CD4-positive, alpha-beta T cell (primary cell): ENCODE measurements around the gene IL1R2. TPM values are rescaled to one million over a fixed set of nuclear protein-coding genes. Genes with fewer than 3 reads are reported as not detected.

Experiments
- ATAC-seq: fragments of 200-7000 bp; cut with Tn5 transposase; one replicate; pipeline ENCODE4 v1.10.0; 2022; ENCODE audit warnings: mild to moderate bottlenecking; ENCODE audit not compliant: poor library complexity
- CTCF ChIA-PET: fragments of 350-600 bp; sonication (Branson Sonifier 250); formaldehyde crosslinking; loops from one replicate; lab custom pipeline; 2021; ENCODE audit warnings: antibody characterized with exemption, inconsistent platforms; lab: Charles Lee
- POLR2A ChIA-PET: fragments of 350-600 bp; sonication (Branson Sonifier 250); formaldehyde crosslinking; loops from one replicate; lab custom pipeline; 2021; ENCODE audit warnings: antibody characterized with exemption, inconsistent platforms; lab: Charles Lee
- DNase-seq, 14 experiments: peaks; one replicate each; pipeline ENCODE4 v3.0.0-alpha.2; 2013 to 2020; ENCODE audit warnings: mixed read lengths in 2 of 14
- H3K27ac ChIP-seq, 2 donors: one replicate each; pipeline versions ENCODE4 v1.5.1 to v1.7.0; 2013; ENCODE audit warnings: low read length in 2 of 2, low read depth in 1 of 2, mild to moderate bottlenecking in 1 of 2
- H3K27me3 ChIP-seq, 2 experiments: 1 replicate in 1 of 2; 2 replicates in 1 of 2; pipeline versions ENCODE4 v1.6.1 to v1.7.0; 2013; ENCODE audit warnings: low read length in 2 of 2, control low read depth in 1 of 2, mild to moderate bottlenecking in 1 of 2, moderate library complexity in 1 of 2; ENCODE audit not compliant: insufficient read depth in 2 of 2, control insufficient read depth in 1 of 2
- H3K36me3 ChIP-seq: one replicate; pipeline ENCODE4 v1.6.1; 2013; ENCODE audit warnings: low read length, control low read depth; ENCODE audit not compliant: insufficient read depth
- H3K4me1 ChIP-seq: one replicate; pipeline ENCODE4 v1.6.1; 2013; ENCODE audit warnings: low read length, control low read depth; ENCODE audit not compliant: insufficient read depth
- H3K4me3 ChIP-seq: one replicate; pipeline ENCODE4 v1.5.1; 2013; ENCODE audit warnings: mild to moderate bottlenecking, low read length, moderate library complexity
- H3K9me3 ChIP-seq, 2 experiments: 1 replicate in 1 of 2; 2 replicates in 1 of 2; pipeline versions ENCODE4 v1.6.1 to v1.7.0; 2013; ENCODE audit warnings: low read length in 2 of 2, mild to moderate bottlenecking in 2 of 2, control low read depth in 1 of 2, moderate library complexity in 1 of 2; ENCODE audit not compliant: control insufficient read depth in 1 of 2, insufficient read depth in 1 of 2
- H3K27ac Mint-ChIP-seq: one replicate; pipeline ENCODE4 v1.8.0; 2020; ENCODE audit warnings: mixed read lengths
- H3K27me3 Mint-ChIP-seq: one replicate; pipeline ENCODE4 v1.8.0; 2021; ENCODE audit warnings: mixed read lengths
- H3K36me3 Mint-ChIP-seq: one replicate; pipeline ENCODE4 v1.8.0; 2021; ENCODE audit warnings: low read depth, mixed read lengths
- H3K4me1 Mint-ChIP-seq: one replicate; pipeline ENCODE4 v1.8.0; 2021; ENCODE audit warnings: low read depth, mixed read lengths
- H3K4me3 Mint-ChIP-seq: one replicate; pipeline ENCODE4 v1.8.0; 2020; ENCODE audit warnings: mild to moderate bottlenecking, mixed read lengths
- H3K9me3 Mint-ChIP-seq: one replicate; pipeline ENCODE4 v1.8.0; 2020; ENCODE audit warnings: mixed read lengths
- CTCF ChIP-seq: fragments of 200-600 bp; IDR thresholded peaks from one replicate; pipeline ENCODE4 v1.8.0; 2022; ENCODE audit warnings: antibody characterized with exemption, mild to moderate bottlenecking
- intact Hi-C, 2 experiments: fragments of 100-400 bp; cut with DNase I in 1 of 2; cut with micrococcal nuclease in 1 of 2; formaldehyde crosslinking; loops; one replicate each; pipeline versions ENCODE4 v1.15.1 to v1.9.0; 2023 to 2025; cut with DNase I, micrococcal nuclease
- total RNA-seq, 174 experiments: library from RNA in 2 of 174; stranded (reverse) in 2 of 174; gene quantifications; one replicate each; pipeline ENCODE4 v1.2.3 and lab custom pipeline; 2021 to 2026

Gene IL1R2
- total RNA-seq, 2 experiments from 2014 or later = 0.31 to 0.47 TPM

- Mint-ChIP-seq H3K4me3 (no peak overlapping the region), H3K27ac (no peak overlapping the region), H3K27me3 (no peaks in the 10 kb centered on the region), H3K36me3 (no peaks in the 10 kb centered on the region), H3K4me1 (no peaks in the 10 kb centered on the region), H3K9me3 (no peaks in the 10 kb centered on the region)
- Histone ChIP-seq H3K4me3 (no peak overlapping the region), H3K9me3 (no peaks in the 10 kb centered on the region), H3K4me1 (peaks cover 11% of the 10 kb centered on the region), H3K27ac (no peak overlapping the region), H3K36me3 (no peaks in the 10 kb centered on the region), H3K27me3 (no peaks in the 10 kb centered on the region)
- ChIA-PET POLR2A (no interaction called here), CTCF (no interaction called here)
- intact Hi-C loops = loop anchor here in 1 of 2 experiments (10.0 kb wide), 1 partner anchor 595 kb away; no protein-coding TSS in a partner anchor
- TF ChIP-seq CTCF = no peak
- ATAC-seq = no peak
- DNase-seq = no peak
Measured at GRCh38 chr2:102009557-102009956, 17.8 kb downstream of the IL1R2 start.

GRCh38 chr2:102010902-102011301 is 19.1 kb downstream of the IL1R2 start:
- no peaks in the 10 kb centered on the region for H3K9me3 ChIP-seq
- H3K36me3 ChIP-seq = no peaks in the 10 kb centered on the region
- CTCF ChIA-PET = interaction anchor here (1.1 kb wide), 2 partner anchors 9 to 230 kb away, joined by 3 to 5 read pairs; no protein-coding TSS in a partner anchor
- Mint-ChIP-seq H3K4me1 (no peaks in the 10 kb centered on the region), H3K27me3 (no peaks in the 10 kb centered on the region), H3K27ac (no peak overlapping the region), H3K36me3 (no peaks in the 10 kb centered on the region), H3K4me3 (no peak overlapping the region), H3K9me3 (no peaks in the 10 kb centered on the region)
- POLR2A ChIA-PET = no interaction called here
- H3K27ac ChIP-seq = no peak overlapping the region
- no peaks in the 10 kb centered on the region for H3K27me3 ChIP-seq
- DNase-seq (no peak), ATAC-seq (no peak)
- no peak overlapping the region for H3K4me3 ChIP-seq
- no peak for TF ChIP-seq CTCF
- intact Hi-C loops = no loop called here
- H3K4me1 ChIP-seq = peaks cover 9% of the 10 kb centered on the region

GRCh38 chr2:102012061-102012614 is 20.4 kb downstream of the IL1R2 start:
- no peaks in the 10 kb centered on the region for H3K4me1 Mint-ChIP-seq
- Histone ChIP-seq H3K4me3 (no peak overlapping the region), H3K27me3 (no peaks in the 10 kb centered on the region), H3K9me3 (no peaks in the 10 kb centered on the region), H3K4me1 (no peaks in the 10 kb centered on the region), H3K27ac (no peak overlapping the region), H3K36me3 (no peaks in the 10 kb centered on the region)
- ATAC-seq (no peak), DNase-seq (no peak)
- ChIA-PET CTCF (interaction anchor here (0.9 to 1.1 kb wide), 2 partner anchors 18 to 229 kb away, joined by 3 read pairs; no protein-coding TSS in a partner anchor), POLR2A (no interaction called here)
- no peak overlapping the region for H3K27ac Mint-ChIP-seq
- H3K36me3 Mint-ChIP-seq = no peaks in the 10 kb centered on the region
- no peak overlapping the region for H3K4me3 Mint-ChIP-seq
- no peaks in the 10 kb centered on the region for H3K27me3 Mint-ChIP-seq
- intact Hi-C loops = no loop called here
- no peaks in the 10 kb centered on the region for H3K9me3 Mint-ChIP-seq
- no peak for TF ChIP-seq CTCF
